HG03342 (cell line): ENCODE results near the gene PNLDC1.
"Not testable (repeated sequence)": the region's sequence is repeated elsewhere in the genome, so short reads cannot be mapped to it uniquely, and the experiment has no call there.

Source experiments
- ATAC-seq: cut with Tn5 transposase; IDR thresholded peaks from one replicate; pipeline ENCODE4 v1.9.1; 2021; ENCODE audit warnings: mild to moderate bottlenecking, moderate library complexity; ENCODE audit not compliant: unreplicated experiment

The PNLDC1 gene

DNA sequence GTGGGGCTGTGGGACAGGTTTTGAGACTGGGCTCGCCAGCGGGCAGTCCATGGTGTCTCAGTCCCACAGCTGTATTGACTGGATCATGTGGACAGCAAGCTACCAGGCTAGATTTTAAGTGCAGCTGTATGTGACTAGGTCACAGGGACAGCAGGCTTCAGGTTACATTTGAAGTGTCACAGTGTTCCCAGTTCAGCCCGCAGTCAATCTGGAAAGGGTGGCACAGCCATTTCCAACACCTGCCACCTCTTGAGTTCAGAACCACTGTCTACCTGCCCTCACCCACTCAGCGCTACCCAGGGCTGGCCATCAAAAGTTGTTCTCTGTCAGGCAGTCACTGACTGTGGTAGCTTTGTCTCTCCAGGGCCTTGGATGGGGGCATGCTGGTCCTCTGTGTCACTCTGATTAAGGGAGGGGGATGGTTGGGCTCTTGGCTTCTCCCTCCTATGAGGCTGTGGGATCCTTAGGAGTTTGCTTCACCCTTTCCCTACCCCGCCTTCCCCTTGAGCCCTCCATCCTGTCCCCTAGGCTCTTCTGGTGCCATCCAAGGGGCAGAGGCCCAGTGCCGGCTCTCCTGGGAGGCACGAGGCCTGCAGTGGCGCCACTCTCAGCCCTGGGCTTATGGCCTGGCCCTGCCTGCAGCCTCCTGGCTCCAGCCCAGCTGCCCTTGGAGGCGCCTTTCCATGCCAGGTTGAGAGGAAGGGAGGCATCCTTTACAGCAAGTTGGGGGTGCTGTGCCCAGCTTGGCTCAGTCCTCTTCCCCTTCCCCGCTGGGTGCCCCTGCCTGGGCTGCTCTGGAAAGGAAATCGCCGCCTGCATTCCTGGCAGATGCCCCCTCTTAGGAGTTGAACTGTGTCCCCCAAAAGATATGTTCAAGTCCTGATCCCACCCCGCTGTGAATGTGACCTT is 44.9 kb downstream of the PNLDC1 start:
- no peak for ATAC-seq

DNA sequence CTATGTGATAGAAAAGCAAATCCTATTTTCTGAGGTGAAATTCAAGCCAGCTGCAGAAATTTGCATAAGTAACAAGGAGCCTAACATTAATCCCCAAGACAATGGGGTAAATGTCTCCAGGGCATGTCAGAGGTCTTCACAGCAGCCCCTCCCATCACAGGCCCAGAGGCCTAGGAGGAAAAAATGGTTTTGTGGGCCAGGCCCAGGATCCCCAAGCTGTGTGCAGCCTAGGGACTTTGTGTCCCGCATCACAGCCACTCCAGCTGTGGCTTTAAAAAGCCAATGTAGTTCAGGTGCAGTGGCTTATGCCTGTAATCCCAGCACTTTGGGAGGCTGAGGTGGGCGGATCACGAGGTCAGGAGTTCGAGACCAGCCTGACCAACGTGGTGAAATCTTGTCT is 48.5 kb downstream of the PNLDC1 start:
- ATAC-seq = not testable (repeated sequence)

DNA sequence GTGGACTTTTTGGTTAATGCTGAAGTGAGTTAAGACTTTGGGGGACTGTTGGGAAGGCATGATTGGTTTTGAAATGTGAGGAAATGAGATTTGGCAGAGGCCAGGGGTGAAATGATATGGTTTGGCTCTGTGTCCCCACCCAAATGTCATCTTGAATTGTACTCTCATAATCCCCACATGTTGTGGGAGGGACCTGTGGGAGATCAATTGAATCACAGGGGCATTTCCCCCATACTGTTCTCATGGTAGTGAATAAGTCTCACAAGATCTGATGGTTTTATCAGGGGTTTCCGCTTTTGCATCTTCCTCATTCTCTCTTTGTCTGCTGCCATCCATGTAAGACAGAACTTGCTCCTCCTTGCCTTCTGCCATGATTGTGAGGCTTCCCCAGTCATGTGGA is 49.8 kb downstream of the PNLDC1 start:
- ATAC-seq = not testable (repeated sequence)

DNA sequence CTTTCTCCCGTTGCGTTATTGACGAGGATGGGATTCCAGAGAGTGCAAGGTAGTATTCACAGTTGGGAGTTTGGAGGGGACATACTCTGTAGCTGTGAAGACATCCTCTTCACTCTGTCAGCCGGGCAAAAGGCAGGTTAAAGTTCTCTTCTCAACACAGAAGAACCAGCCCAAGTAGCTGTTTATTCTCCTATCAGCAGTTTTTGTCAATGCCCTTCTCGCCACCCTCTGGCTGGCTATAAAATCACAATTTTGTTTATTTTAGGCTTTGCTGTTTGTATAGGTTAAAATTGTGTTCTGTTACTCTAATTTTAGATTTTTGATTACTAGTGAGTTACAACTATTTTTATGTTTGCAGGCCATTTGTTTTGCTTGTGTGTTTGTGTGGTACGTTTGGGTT is 52.8 kb downstream of the PNLDC1 start:
- ATAC-seq = no peak

DNA sequence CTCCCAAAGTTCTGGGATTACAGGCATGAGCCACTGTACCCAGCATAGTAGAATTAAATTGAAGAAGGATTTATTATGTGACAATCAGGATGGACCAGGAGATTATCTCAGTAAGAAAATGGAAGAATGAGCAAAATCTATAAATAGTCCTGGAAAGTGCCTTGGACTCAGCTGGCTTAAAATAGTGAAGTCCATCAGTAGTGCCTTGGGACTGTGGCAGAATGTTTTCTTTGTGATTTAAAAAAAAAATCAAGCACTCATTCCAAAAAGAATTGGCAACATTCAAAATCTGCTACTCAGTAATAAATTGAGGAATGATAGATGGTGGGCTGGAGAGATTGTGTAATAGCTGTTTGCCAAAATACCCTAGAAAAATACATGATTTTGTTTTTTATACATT is 53.7 kb downstream of the PNLDC1 start:
- ATAC-seq = no peak

DNA sequence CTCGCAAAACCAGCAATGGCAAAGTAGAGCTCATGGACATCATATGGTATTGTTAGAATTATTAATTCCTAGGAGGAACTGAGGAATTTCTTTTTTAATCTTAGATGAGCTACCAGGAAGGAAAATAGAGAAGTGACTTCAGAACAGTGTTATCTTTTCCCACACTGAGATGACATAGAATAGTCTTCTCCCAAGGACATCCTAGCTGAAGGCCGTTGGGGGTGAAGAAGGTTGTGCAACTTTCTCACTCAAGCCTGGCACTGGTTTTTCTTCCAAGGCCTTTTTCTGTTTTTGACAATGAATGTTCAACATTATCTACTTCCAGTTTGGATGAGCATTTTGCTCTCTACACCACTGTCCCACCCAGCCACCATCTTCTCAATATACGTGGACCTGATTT is 54.9 kb downstream of the PNLDC1 start:
- no peak for ATAC-seq

DNA sequence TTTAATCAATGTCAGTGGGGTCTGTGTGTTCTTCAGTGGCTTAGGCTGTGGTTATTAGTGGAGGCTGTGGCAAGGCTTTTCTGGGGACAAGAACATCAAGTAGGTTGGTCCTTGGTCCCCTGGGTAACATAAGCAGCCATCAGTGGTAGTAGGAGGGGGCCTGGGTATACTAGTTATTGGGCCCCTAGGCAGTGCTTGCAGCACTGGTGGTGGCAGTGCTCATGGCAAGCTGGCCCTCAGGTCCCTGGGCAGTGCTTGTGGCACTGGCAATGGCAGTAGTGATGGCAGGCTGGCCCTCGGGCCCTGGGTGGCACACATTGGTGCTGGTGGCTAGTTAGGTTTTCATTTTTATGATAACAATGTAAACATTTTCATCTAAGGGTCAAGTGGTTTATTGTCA is 58.2 kb downstream of the PNLDC1 start:
- no peak for ATAC-seq

DNA sequence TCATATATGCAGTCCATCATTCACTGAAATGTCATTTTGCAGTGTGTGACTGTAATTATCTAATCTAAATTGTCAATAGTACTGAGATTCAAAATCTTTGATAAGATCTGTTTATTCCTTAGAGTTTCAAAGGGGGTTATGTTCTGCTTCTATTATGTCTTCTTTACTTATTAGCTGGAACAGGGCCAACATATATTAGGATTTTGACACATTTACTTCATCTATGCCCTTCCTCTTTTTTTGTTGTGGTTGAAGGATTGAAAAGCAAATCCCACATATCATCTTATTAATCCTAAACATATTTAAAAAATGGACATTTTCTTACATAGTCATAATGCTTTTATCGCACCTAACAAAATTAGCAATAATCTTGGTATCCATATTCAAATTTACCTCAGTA is 60.4 kb downstream of the PNLDC1 start:
- no peak for ATAC-seq

DNA sequence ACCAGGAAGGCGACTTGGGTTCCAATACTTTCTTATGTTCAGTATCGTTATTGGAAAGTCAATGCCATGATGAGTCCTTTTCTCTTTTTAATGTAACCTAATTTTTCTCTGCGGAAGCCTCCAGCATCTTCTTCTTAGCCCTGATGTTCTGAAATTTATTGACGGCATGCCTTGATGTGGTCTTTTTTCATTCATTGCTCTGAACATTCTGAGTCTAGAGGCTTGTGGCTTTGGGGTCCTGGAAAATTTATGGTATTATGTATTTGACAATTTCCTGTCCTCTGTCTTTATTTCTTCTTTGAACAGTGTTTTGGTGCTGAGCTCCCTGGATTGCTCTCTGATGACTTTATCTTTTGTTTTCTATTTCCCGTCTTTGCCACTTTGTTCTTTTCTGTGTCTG is 62.0 kb downstream of the PNLDC1 start:
- ATAC-seq = no peak

DNA sequence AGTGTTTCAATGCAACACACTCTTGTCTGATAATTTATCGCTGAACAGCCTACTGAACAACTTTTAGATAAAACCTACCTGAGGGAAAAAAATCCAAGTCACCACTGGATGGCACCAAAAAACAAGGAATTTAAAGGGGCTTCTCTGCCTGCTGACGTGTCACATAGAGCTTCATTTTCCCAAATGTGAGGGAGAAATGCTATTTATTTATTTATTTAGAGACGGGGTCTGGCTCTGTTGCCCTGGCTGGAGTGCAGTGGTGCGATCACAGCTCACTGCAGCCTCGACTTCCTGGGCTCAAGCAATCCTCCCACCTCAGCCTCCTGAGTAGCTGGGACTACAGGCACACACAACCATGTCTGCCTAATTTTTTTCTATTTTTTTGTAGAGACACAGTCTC is 63.3 kb downstream of the PNLDC1 start:
- ATAC-seq = not testable (repeated sequence)

DNA sequence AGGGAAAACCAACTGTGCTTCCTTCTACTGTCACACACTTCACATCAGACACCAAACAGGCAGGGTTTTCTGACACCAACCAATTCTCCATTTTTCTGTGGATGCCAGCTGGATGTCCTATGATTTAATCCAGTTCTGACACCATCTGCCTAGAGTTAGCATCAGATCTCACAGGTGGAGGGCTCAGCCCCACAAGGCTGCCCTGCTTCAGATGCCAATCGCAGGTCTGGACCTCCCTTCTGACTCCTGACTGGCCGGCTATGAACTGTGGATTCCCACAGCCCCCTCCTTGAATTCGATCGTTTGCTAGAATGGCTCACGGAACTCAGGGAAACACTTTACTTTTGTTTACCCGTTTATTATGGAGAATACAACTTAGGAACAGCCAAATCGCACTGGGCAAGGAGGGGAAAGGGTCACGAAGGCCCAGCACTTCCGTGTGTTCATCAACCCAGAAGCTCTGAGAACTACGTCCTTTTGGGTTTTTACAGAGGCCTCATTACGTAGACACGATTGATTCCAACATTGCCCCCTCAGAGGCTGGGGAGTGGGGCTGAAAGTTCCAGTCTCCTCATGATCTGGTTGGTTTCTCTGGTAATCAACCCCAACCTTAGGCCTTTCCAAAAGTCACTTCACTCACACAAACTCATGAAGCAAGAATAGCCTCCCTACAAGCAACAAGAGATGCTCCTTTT is 65.3 kb downstream of the PNLDC1 start:
- ATAC-seq = no peak

DNA sequence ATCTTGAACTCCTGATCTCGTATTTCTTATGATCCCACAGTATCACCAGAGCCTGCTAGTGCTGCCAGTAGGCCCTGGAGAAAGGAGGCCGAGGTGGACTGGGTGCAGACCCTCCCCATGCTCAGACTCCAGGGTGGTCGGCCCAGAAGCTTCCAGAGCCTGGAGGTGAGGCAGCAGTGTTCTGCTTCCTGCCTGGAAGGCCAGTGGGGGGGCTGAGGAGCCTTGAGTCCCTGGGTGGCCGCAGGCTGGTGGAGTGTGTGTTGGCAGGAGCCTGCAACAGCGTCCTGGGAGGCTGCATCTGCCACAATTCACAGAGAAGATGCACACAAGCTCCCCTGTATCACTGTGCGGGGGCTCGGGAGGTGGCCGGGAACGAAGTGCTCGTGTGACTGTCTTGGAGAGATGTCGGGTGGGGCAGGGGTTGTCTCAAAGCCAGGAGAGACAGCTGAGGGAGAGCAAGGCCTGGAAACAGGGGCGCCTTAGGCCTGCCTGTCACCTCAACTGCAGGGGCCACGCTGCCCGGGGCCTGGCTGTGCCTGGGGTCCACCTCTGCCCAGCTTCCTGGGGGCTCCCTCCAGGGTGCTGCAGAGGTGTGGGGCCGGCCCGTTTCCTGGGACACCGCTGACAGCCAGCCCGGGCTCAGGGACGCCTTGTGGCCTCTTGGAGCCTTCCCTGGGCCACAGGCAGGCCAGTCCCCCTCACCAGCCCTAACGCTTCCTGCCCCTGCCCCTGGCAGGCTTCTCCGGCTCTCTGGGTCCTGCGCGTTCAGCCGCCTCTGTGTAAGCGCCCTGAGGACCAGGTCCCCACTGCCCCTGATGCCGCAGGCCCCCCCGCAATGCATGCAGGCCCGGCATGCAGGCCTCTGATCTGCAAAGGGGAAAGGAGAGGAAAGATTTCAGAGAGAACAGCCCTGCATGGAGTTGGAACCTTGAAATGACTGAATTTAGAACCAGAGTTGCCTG is 66.5 kb downstream of the PNLDC1 start:
- ATAC-seq = no peak
